ENCODE results near the gene PLPP4.

- TF ChIP-seq, protein P1, sequence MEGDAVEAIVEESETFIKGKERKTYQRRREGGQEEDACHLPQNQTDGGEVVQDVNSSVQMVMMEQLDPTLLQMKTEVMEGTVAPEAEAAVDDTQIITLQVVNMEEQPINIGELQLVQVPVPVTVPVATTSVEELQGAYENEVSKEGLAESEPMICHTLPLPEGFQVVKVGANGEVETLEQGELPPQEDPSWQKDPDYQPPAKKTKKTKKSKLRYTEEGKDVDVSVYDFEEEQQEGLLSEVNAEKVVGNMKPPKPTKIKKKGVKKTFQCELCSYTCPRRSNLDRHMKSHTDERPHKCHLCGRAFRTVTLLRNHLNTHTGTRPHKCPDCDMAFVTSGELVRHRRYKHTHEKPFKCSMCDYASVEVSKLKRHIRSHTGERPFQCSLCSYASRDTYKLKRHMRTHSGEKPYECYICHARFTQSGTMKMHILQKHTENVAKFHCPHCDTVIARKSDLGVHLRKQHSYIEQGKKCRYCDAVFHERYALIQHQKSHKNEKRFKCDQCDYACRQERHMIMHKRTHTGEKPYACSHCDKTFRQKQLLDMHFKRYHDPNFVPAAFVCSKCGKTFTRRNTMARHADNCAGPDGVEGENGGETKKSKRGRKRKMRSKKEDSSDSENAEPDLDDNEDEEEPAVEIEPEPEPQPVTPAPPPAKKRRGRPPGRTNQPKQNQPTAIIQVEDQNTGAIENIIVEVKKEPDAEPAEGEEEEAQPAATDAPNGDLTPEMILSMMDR (IDR thresholded peaks at IDR 0.05; ENCODE audit: low read depth, low read length), result no peak
- TF ChIP-seq POLR2A (IDR thresholded peaks at IDR 0.05; ENCODE audit: extremely low read depth, insufficient read length), result no peak
Measured at GRCh38 chr10:120428754-120429153, 28.3 kb upstream of the PLPP4 start.

Data from NB4 (cell line).